Sigmoid colon (tissue), 4 donors: ENCODE measurements around the gene PLA2G15.

ENCODE experiments used
- CTCF ChIP-seq, 4 experiments: fragments of 450-650 bp in 3 of 4; fragments of 200-600 bp in 1 of 4; IDR thresholded peaks; one replicate each; pipeline ENCODE4 v1.5.1; 2016 to 2019; ENCODE audit warnings: antibody characterized with exemption in 4 of 4, mild to moderate bottlenecking in 3 of 4, moderate library complexity in 2 of 4
- EP300 ChIP-seq, 4 donors: sonication (generic); formaldehyde crosslinking; IDR thresholded peaks; one replicate each; pipeline ENCODE4 v1.6.1; 2017; ENCODE audit warnings: antibody characterized with exemption in 4 of 4
- POLR2AphosphoS5 ChIP-seq, 4 donors: sonication (generic); formaldehyde crosslinking; IDR thresholded peaks; one replicate each; pipeline ENCODE4 v1.6.1; 2017; ENCODE audit warnings: antibody characterized with exemption in 4 of 4

GRCh38 chr16:68309799-68310198 lies 64.6 kb downstream of the PLA2G15 start:
- TF ChIP-seq POLR2AphosphoS5 (IDR thresholded peaks at IDR 0.05) = no peak
- no peak for TF ChIP-seq CTCF (IDR thresholded peaks at IDR 0.05)
- TF ChIP-seq EP300 (IDR thresholded peaks at IDR 0.05) = no peak
